H9 (cell line): ENCODE data around the gene TEX52. TPM values are rescaled to one million over a fixed set of nuclear protein-coding genes. Genes with fewer than 3 reads are reported as not detected.

ENCODE experiments used
- DNase-seq: peaks from one replicate; pipeline ENCODE4 v3.0.0-alpha.2; 2017
- H2AFZ ChIP-seq: one replicate; pipeline ENCODE4 v1.6.1; 2013; ENCODE audit warnings: mild to moderate bottlenecking, low read length, control low read depth, moderate library complexity
- H2AK5ac ChIP-seq: 2 replicates; pipeline ENCODE4 v1.6.1; 2013; ENCODE audit warnings: low read length, control low read depth, mixed read lengths; ENCODE audit not compliant: insufficient read length
- H2BK120ac ChIP-seq: one replicate; pipeline ENCODE4 v1.6.1; 2013; ENCODE audit warnings: low read depth, mild to moderate bottlenecking, low read length, control low read depth, inconsistent platforms; ENCODE audit not compliant: poor library complexity, severe bottlenecking
- H2BK12ac ChIP-seq: 2 replicates; pipeline ENCODE4 v1.6.1; 2013; ENCODE audit warnings: low read length, control low read depth, mixed read lengths, low read depth; ENCODE audit not compliant: insufficient read length
- H2BK15ac ChIP-seq: 2 replicates; pipeline ENCODE4 v1.6.1; 2013; ENCODE audit warnings: low read depth, low read length, control low read depth
- H2BK20ac ChIP-seq: one replicate; pipeline ENCODE4 v1.6.1; 2013; ENCODE audit warnings: low read depth, mild to moderate bottlenecking, low read length, control low read depth, inconsistent platforms; ENCODE audit not compliant: poor library complexity, severe bottlenecking
- H2BK5ac ChIP-seq: 2 replicates; pipeline ENCODE4 v1.6.1; 2013; ENCODE audit warnings: low read length, control low read depth, mixed read lengths; ENCODE audit not compliant: insufficient read length
- H3K14ac ChIP-seq: 2 replicates; pipeline ENCODE4 v1.6.1; 2013; ENCODE audit warnings: low read length, control low read depth; ENCODE audit not compliant: insufficient read depth
- H3K18ac ChIP-seq: 2 replicates; pipeline ENCODE4 v1.6.1; 2013; ENCODE audit warnings: low read depth, mild to moderate bottlenecking, mixed read lengths, low read length, control low read depth; ENCODE audit not compliant: insufficient read length
- H3K23ac ChIP-seq: 2 replicates; pipeline ENCODE4 v1.6.1; 2013; ENCODE audit warnings: low read length, control low read depth, mixed read lengths, low read depth; ENCODE audit not compliant: insufficient read length
- H3K23me2 ChIP-seq: 2 replicates; pipeline ENCODE4 v1.6.1; 2013; ENCODE audit warnings: low read depth, mild to moderate bottlenecking, mixed read lengths, low read length, control low read depth; ENCODE audit not compliant: insufficient read length, poor library complexity, severe bottlenecking
- H3K27ac ChIP-seq: 2 replicates; pipeline ENCODE4 v1.5.1; 2013; ENCODE audit warnings: low read length, control low read depth, mixed read lengths, low read depth; ENCODE audit not compliant: insufficient read length
- H3K27me3 ChIP-seq: 2 replicates; pipeline ENCODE4 v1.6.1; 2013; ENCODE audit warnings: low read length, control low read depth, inconsistent platforms; ENCODE audit not compliant: insufficient read depth
- H3K4ac ChIP-seq: 2 replicates; pipeline ENCODE4 v1.6.1; 2013; ENCODE audit warnings: low read depth, mild to moderate bottlenecking, control low read depth, inconsistent platforms, low read length, moderate library complexity
- H3K4me1 ChIP-seq: 2 replicates; pipeline ENCODE4 v1.6.1; 2013; ENCODE audit warnings: low read length, control low read depth, inconsistent platforms; ENCODE audit not compliant: insufficient read depth
- H3K4me2 ChIP-seq: 2 replicates; pipeline ENCODE4 v1.6.1; 2013; ENCODE audit warnings: low read length, control low read depth, mixed read lengths; ENCODE audit not compliant: insufficient read length, insufficient read depth
- H3K56ac ChIP-seq: 2 replicates; pipeline ENCODE4 v1.6.1; 2013; ENCODE audit warnings: low read depth, mild to moderate bottlenecking, mixed read lengths, low read length, control low read depth; ENCODE audit not compliant: insufficient read length
- H3K79me1 ChIP-seq: 2 replicates; pipeline ENCODE4 v1.6.1; 2013; ENCODE audit warnings: low read depth, mild to moderate bottlenecking, moderate library complexity, low read length, control low read depth, inconsistent platforms; ENCODE audit not compliant: insufficient read depth, poor library complexity, severe bottlenecking
- H3K79me2 ChIP-seq: 2 replicates; pipeline ENCODE4 v1.6.1; 2013; ENCODE audit warnings: low read length, control low read depth, inconsistent platforms; ENCODE audit not compliant: insufficient read depth
- H3K9ac ChIP-seq: 2 replicates; pipeline ENCODE4 v1.6.1; 2013; ENCODE audit warnings: low read length, control low read depth, mixed read lengths; ENCODE audit not compliant: insufficient read length; ENCODE audit errors: extremely low read depth
- H3K9me3 ChIP-seq: one replicate; pipeline ENCODE4 v1.6.1; 2013; ENCODE audit warnings: low read depth, low read length, inconsistent platforms; ENCODE audit not compliant: control insufficient read depth
- H3T11ph ChIP-seq: one replicate; pipeline ENCODE4 v1.6.1; 2013; ENCODE audit warnings: mild to moderate bottlenecking, low read length, control low read depth, inconsistent platforms
- H4K20me1 ChIP-seq: one replicate; pipeline ENCODE4 v1.6.1; 2013; ENCODE audit not compliant: control insufficient read depth, insufficient read length, insufficient read depth
- H4K5ac ChIP-seq: 2 replicates; pipeline ENCODE4 v1.6.1; 2013; ENCODE audit warnings: low read depth, mild to moderate bottlenecking, mixed read lengths, low read length, control low read depth; ENCODE audit not compliant: insufficient read length
- H4K8ac ChIP-seq: replicated peaks from 2 replicates; pipeline ENCODE4 v1.6.1; 2013; ENCODE audit warnings: low read length, control low read depth, mixed read lengths, low read depth; ENCODE audit not compliant: insufficient read length
- H4K91ac ChIP-seq: 2 replicates; pipeline ENCODE4 v1.6.1; 2013; ENCODE audit warnings: low read depth, mild to moderate bottlenecking, moderate library complexity, mixed read lengths, low read length, control low read depth; ENCODE audit not compliant: insufficient read length
- H3K27ac Mint-ChIP-seq, 3 experiments: 2 replicates in 2 of 3; 3 replicates in 1 of 3; pipeline ENCODE4 v1.8.0; 2020 to 2021; ENCODE audit warnings: mixed read lengths in 3 of 3, mild to moderate bottlenecking in 1 of 3, moderate library complexity in 1 of 3
- H3K27me3 Mint-ChIP-seq: 2 replicates; pipeline ENCODE4 v1.8.0; 2021; ENCODE audit warnings: low read depth, mild to moderate bottlenecking, moderate library complexity, mixed read lengths
- H3K36me3 Mint-ChIP-seq, 3 experiments: 2 replicates in 2 of 3; 3 replicates in 1 of 3; pipeline ENCODE4 v1.8.0; 2020 to 2021; ENCODE audit warnings: low read depth in 3 of 3, mixed read lengths in 3 of 3; ENCODE audit not compliant: insufficient read depth in 1 of 3
- H3K4me1 Mint-ChIP-seq, 2 experiments: 2 replicates each; pipeline ENCODE4 v1.8.0; 2020; ENCODE audit warnings: mixed read lengths in 2 of 2
- H3K4me3 Mint-ChIP-seq, 2 experiments: 2 replicates in 1 of 2; 3 replicates in 1 of 2; pipeline ENCODE4 v1.8.0; 2020 to 2021; ENCODE audit warnings: mild to moderate bottlenecking in 2 of 2, mixed read lengths in 2 of 2, moderate library complexity in 1 of 2
- H3K9me3 Mint-ChIP-seq, 2 experiments: 2 replicates in 1 of 2; 3 replicates in 1 of 2; pipeline ENCODE4 v1.8.0; 2020; ENCODE audit warnings: mild to moderate bottlenecking in 2 of 2, mixed read lengths in 2 of 2, moderate library complexity in 1 of 2
- WGBS: extraction: QIAGEN DNeasy Blood & Tissue Kit; methylation state at CpG from one replicate; pipeline ENCODE4 v1.1.7; 2013; ENCODE audit warnings: missing lambda C conversion rate, low lambda C conversion rate, mixed read lengths; ENCODE audit not compliant: insufficient read length; ENCODE audit errors: extremely low coverage; 5-methylcytosine and 5-hydroxymethylcytosine counted together
- total RNA-seq: library from RNA; stranded (reverse); gene quantifications from 2 replicates; pipeline ENCODE4 v1.2.1, GENCODE V29; 2021
- TF ChIP-seq, protein P1 (sequence below): fragments of 200-600 bp; sonication (generic); conservative IDR thresholded peaks from 3 replicates; pipeline ENCODE4 v1.8.0; 2021; ENCODE audit warnings: antibody characterized with exemption, mild to moderate bottlenecking

Gene TEX52
- total RNA-seq, 1 experiment from 2014 or later: 0.20 TPM

DNA sequence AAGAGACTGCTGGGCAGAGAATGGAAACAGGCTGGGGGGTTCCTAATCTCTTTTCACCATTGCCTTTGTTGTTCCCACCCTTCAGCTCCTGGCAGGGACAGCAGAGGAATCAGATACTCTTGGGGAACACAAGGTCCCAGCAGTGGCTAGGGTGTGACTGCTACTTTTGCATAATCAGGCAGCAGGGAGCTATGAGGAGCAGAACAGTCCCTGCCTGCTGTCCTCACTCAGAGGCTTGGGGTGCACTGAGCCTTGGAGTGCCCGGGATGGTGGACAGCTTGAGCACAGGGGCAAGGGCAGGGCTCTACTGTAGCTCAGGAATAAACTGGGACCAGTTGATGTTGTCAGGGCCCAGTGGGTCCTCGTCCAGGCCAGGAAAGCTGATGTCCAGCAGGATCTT lies 1.5 kb upstream of the TEX52 start:
- Histone ChIP-seq H4K8ac (no peak overlapping the region), H2AK5ac (no peak overlapping the region), H3K23me2 (no peaks in the 10 kb centered on the region), H3K4me1 (no peaks in the 10 kb centered on the region), H3K56ac (no peak overlapping the region), H3K79me2 (no peaks in the 10 kb centered on the region), H2BK5ac (no peak overlapping the region), H3K9ac (no peak overlapping the region), H3K27me3 (no peaks in the 10 kb centered on the region), H3K79me1 (no peaks in the 10 kb centered on the region), H3K27ac (no peak overlapping the region), H3T11ph (no peak overlapping the region), H2BK20ac (no peak overlapping the region), H3K14ac (no peak overlapping the region), H3K23ac (no peak overlapping the region), H3K4me2 (no peak overlapping the region), H3K18ac (no peak overlapping the region), H3K4ac (no peak overlapping the region), H2BK12ac (no peak overlapping the region), H2BK15ac (no peak overlapping the region), H2BK120ac (no peak overlapping the region), H4K91ac (no peak overlapping the region), H2AFZ (no peak overlapping the region), H4K5ac (no peak overlapping the region), H3K9me3 (no peaks in the 10 kb centered on the region), H4K20me1 (no peaks in the 10 kb centered on the region)
- no CpG with 5 or more reads among the region's 2 CpGs for WGBS
- TF ChIP-seq, protein P1, sequence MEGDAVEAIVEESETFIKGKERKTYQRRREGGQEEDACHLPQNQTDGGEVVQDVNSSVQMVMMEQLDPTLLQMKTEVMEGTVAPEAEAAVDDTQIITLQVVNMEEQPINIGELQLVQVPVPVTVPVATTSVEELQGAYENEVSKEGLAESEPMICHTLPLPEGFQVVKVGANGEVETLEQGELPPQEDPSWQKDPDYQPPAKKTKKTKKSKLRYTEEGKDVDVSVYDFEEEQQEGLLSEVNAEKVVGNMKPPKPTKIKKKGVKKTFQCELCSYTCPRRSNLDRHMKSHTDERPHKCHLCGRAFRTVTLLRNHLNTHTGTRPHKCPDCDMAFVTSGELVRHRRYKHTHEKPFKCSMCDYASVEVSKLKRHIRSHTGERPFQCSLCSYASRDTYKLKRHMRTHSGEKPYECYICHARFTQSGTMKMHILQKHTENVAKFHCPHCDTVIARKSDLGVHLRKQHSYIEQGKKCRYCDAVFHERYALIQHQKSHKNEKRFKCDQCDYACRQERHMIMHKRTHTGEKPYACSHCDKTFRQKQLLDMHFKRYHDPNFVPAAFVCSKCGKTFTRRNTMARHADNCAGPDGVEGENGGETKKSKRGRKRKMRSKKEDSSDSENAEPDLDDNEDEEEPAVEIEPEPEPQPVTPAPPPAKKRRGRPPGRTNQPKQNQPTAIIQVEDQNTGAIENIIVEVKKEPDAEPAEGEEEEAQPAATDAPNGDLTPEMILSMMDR: no peak
- H3K27ac Mint-ChIP-seq: peak overlapping the region; percentile 44 to 92 (median 74); a peak in 4 of 7 replicates
- no peak overlapping the region for H3K4me3 Mint-ChIP-seq
- peaks cover 14 to 42% of the 10 kb centered on the region in 2 experiments for H3K4me1 Mint-ChIP-seq
- no peaks in the 10 kb centered on the region for H3K9me3 Mint-ChIP-seq
- peaks cover 4% of the 10 kb centered on the region for H3K27me3 Mint-ChIP-seq
- no peak for DNase-seq
- peaks cover 34 to 43% (median 43%) of the 10 kb centered on the region in 3 experiments for H3K36me3 Mint-ChIP-seq
